ENCODE data around the gene MYEF2.

GRCh38 chr15:48121849-48122248 is 56.2 kb downstream of the MYEF2 start:
- TF ChIP-seq CTCF (conservative IDR thresholded peaks at IDR 0.05 in 1 of 2, IDR thresholded peaks at IDR 0.05 in 1 of 2; ENCODE audit: extremely low read depth in 1 of 2, insufficient read depth in 1 of 2, low read depth in 1 of 2, low read length in 2 of 2) (no peak), EZH2 (IDR thresholded peaks at IDR 0.05; ENCODE audit: borderline replicate concordance, low read length) (no peak)
